NCI-H748 treated with DMSO at 0.1 percent for 48 hours (cell line): ENCODE measurements around the gene SLC38A1.
A peak's percentile ranks its signal among the peaks of the same experiment; 100 is the strongest.
"Not testable (repeated sequence)": the region's sequence is repeated elsewhere in the genome, so short reads cannot be mapped to it uniquely, and the experiment has no call there.

ENCODE experiments used
- DNase-seq: peaks from one replicate; lab custom pipeline; 2025; lab: John Stamatoyannopoulos, UW

The SLC38A1 gene

GRCh38 chr12:46207644-46208043, 61.2 kb downstream of the SLC38A1 start:
- DNase-seq = no peak

- no peak for DNase-seq
These were observed 62.4 kb downstream of the SLC38A1 start for GRCh38 chr12:46206471-46206870.

GRCh38 chr12:46205294-46205693, 63.5 kb downstream of the SLC38A1 start:
- peak; percentile 3 for DNase-seq

GRCh38 chr12:46201284-46201789, 67.5 kb downstream of the SLC38A1 start:
- DNase-seq = no peak

GRCh38 chr12:46200551-46200950, 68.3 kb downstream of the SLC38A1 start:
- DNase-seq = no peak

GRCh38 chr12:46198913-46199312, 69.9 kb downstream of the SLC38A1 start:
- DNase-seq = no peak

GRCh38 chr12:46197883-46198282, 71.0 kb downstream of the SLC38A1 start:
- no peak for DNase-seq

GRCh38 chr12:46190533-46190932, 78.3 kb downstream of the SLC38A1 start:
- not testable (repeated sequence) for DNase-seq

- no peak for DNase-seq
These were observed 80.7 kb downstream of the SLC38A1 start for GRCh38 chr12:46188170-46188569.

GRCh38 chr12:46187023-46187422, 81.8 kb downstream of the SLC38A1 start:
- DNase-seq = no peak

- DNase-seq = no peak
These were observed 82.8 kb downstream of the SLC38A1 start for GRCh38 chr12:46186088-46186487.

- no peak for DNase-seq
These were observed 83.2 kb downstream of the SLC38A1 start for GRCh38 chr12:46185686-46186085.

- DNase-seq = no peak
These were observed 83.8 kb downstream of the SLC38A1 start for GRCh38 chr12:46184798-46185595.

- no peak for DNase-seq
These were observed 85.7 kb downstream of the SLC38A1 start for GRCh38 chr12:46183112-46183511.

GRCh38 chr12:46181465-46181864, 87.4 kb downstream of the SLC38A1 start:
- no peak for DNase-seq

- DNase-seq = no peak
These were observed 89.0 kb downstream of the SLC38A1 start for GRCh38 chr12:46179693-46180452.

- DNase-seq = no peak
These were observed 90.8 kb downstream of the SLC38A1 start for GRCh38 chr12:46177837-46178608.

GRCh38 chr12:46177025-46177424, 91.8 kb downstream of the SLC38A1 start:
- DNase-seq = no peak

- no peak for DNase-seq
These were observed 93.9 kb downstream of the SLC38A1 start for GRCh38 chr12:46174919-46175318.

GRCh38 chr12:46174061-46174662, 94.7 kb downstream of the SLC38A1 start:
- no peak for DNase-seq

- DNase-seq = no peak
These were observed 100.4 kb downstream of the SLC38A1 start for GRCh38 chr12:46168426-46168825.

- no peak for DNase-seq
These were observed 101.4 kb downstream of the SLC38A1 start for GRCh38 chr12:46167412-46167811.
